Measurements from ENCODE around the gene LRBA.

The LRBA gene

GRCh38 chr4:150348079-150348478, 667.0 kb downstream of the LRBA start:
- TF ChIP-seq CTCF (conservative IDR thresholded peaks at IDR 0.05) = no peak
- no peak overlapping the region for H3K27ac ChIP-seq

GRCh38 chr4:150345207-150345744, 669.8 kb downstream of the LRBA start:
- H3K27ac ChIP-seq = no peak overlapping the region
- no peak for TF ChIP-seq CTCF (conservative IDR thresholded peaks at IDR 0.05)

DNA sequence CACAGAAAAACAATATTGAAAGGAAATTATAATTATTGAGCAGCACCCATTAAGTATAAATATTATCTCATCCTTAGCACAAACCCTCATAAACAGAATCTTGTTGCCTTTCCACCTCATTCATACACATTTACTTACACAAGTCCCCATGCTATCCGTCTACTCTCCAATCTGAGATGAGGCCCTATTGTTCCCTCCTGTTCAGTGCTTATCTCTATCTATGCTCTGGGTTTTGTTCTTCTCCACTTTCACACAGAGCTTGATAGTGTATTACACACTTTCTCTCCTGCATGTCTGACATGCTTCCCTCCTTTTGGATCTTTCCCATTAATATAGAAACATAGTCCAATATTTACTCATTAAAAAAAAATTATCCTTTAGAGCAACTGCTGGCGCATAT, 671.3 kb downstream of the LRBA start:
- H3K27ac ChIP-seq = no peak overlapping the region
- TF ChIP-seq CTCF (conservative IDR thresholded peaks at IDR 0.05) = no peak

DNA sequence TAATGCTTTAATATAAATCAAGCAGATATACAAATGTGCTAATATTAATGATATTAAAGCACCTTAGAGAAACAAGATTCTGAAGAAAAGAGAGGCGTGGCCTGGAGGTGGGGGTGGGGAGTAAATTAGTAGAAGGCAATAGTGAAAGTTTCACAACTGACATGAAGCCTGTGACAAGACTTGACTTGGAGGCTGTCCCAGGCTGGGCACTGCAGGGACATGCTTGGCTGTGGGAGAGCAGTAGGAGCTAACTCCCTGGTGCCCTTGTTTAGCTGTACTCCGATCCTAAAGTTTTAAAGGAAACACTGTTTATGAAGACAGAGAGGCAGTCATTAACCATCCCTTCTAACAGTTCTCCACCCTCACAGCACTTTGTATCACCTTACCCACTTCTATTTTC, 672.1 kb downstream of the LRBA start:
- no peak overlapping the region for H3K27ac ChIP-seq
- no peak for TF ChIP-seq CTCF (conservative IDR thresholded peaks at IDR 0.05)

DNA sequence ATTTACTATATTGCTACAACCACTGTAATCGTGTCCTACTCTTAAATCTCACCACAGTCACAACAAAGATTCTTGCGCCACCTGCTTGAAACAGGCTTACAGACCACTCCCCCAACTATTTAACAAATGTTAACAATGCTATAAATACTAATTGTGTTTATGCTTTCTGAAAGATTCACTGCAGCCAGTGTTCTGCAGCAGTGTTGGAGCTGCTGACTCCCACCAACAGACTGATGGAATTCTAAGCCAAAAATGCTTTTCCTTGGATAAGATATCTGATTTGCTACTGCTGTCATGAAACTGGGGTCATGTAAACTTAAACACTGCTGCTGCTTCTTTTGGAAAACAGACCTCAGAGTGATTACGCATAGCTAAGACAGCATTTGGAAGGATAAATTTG, 677.4 kb downstream of the LRBA start:
- TF ChIP-seq CTCF (conservative IDR thresholded peaks at IDR 0.05) = no peak
- H3K27ac ChIP-seq = no peak overlapping the region

- H3K27ac ChIP-seq = no peak overlapping the region
- TF ChIP-seq CTCF (conservative IDR thresholded peaks at IDR 0.05) = no peak
Measured at GRCh38 chr4:150336676-150337412, 678.2 kb downstream of the LRBA start.

- no peak overlapping the region for H3K27ac ChIP-seq
- no peak for TF ChIP-seq CTCF (conservative IDR thresholded peaks at IDR 0.05)
Measured at GRCh38 chr4:150332961-150333360, 682.1 kb downstream of the LRBA start.
